Activated CD4-positive, alpha-beta memory T cell treated with anti-CD3 and anti-CD28 coated beads for 36 hours (primary cell): ENCODE measurements around the gene SUPT3H. TPM values are rescaled to one million over a fixed set of nuclear protein-coding genes. Genes with fewer than 3 reads are reported as not detected.

Source experiments
- CTCF ChIA-PET: fragments of 350-600 bp; sonication (Branson Sonifier 250); formaldehyde crosslinking; loops from one replicate; lab custom pipeline; 2021; ENCODE audit warnings: antibody characterized with exemption, inconsistent platforms; lab: Charles Lee
- POLR2A ChIA-PET: fragments of 350-600 bp; sonication (Branson Sonifier 250); formaldehyde crosslinking; loops from one replicate; lab custom pipeline; 2021; ENCODE audit warnings: antibody characterized with exemption; lab: Charles Lee
- DNase-seq: peaks from one replicate; pipeline ENCODE4 v3.0.0-alpha.2; 2020
- H3K27ac Mint-ChIP-seq: one replicate; pipeline ENCODE4 v1.8.0; 2021; ENCODE audit warnings: mixed read lengths
- H3K27me3 Mint-ChIP-seq: one replicate; pipeline ENCODE4 v1.8.0; 2021; ENCODE audit warnings: mixed read lengths
- H3K36me3 Mint-ChIP-seq: one replicate; pipeline ENCODE4 v1.8.0; 2021; ENCODE audit warnings: mixed read lengths
- H3K4me1 Mint-ChIP-seq: one replicate; pipeline ENCODE4 v1.8.0; 2021; ENCODE audit warnings: low read depth, mixed read lengths
- H3K4me3 Mint-ChIP-seq: one replicate; pipeline ENCODE4 v1.8.0; 2021; ENCODE audit warnings: mild to moderate bottlenecking, mixed read lengths
- H3K9me3 Mint-ChIP-seq: one replicate; pipeline ENCODE4 v1.8.0; 2021; ENCODE audit warnings: mixed read lengths
- intact Hi-C: fragments of 100-400 bp; cut with micrococcal nuclease; formaldehyde crosslinking; loops from one replicate; pipeline ENCODE4 v1.15.1; 2023
- total RNA-seq, 2 experiments: library from RNA; stranded (reverse); gene quantifications; one replicate each; pipeline ENCODE4 v1.2.3, GENCODE V29; 2021

Gene SUPT3H
- total RNA-seq, 2 experiments from 2014 or later, result 17.4 to 18.2 TPM

DNA sequence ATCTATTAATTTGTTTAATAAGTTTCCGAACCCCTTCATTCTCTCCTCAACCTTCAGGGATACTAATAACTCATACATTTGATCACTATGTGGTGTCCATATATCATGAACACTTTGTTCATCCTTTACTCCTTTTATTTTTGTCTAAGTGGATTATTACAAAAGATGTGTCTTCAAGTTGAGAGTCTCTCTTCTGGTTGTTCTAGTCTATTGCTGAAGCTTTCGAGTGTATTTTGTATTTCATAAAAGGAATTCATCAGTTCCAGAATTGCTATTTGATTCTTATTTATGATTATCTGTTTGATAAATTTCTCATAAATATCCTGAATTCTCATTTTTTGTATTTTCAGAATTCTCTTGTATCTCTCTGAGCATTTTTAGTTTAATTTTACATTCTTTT, 146.1 kb downstream of the SUPT3H start:
- no peaks in the 10 kb centered on the region for H3K4me1 Mint-ChIP-seq
- intact Hi-C loops, result no loop called here
- H3K9me3 Mint-ChIP-seq, result peaks cover 31% of the 10 kb centered on the region
- no peak for DNase-seq
- ChIA-PET POLR2A (no interaction called here), CTCF (no interaction called here)
- H3K27ac Mint-ChIP-seq, result no peak overlapping the region
- no peaks in the 10 kb centered on the region for H3K27me3 Mint-ChIP-seq
- H3K4me3 Mint-ChIP-seq, result no peak overlapping the region
- H3K36me3 Mint-ChIP-seq, result peaks cover 17% of the 10 kb centered on the region

DNA sequence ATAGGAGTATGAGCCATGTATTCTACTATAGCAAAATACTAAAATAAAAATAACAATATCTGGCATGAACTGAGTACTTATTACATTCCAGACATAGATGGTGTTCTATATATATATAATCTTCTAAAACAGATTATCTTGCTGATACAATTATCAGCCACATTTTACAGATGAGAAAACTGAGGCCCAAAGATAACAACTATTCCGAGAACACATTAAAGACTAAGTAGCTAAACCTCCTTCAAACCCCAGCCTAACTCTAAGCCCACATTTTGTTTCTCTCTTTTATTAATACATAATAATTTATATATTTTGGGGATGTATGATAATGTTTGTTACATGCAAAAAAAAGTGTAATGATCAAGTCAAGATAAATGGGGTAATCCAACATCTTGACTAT, 148.3 kb downstream of the SUPT3H start:
- CTCF ChIA-PET, result no interaction called here
- H3K9me3 Mint-ChIP-seq, result peaks cover 31% of the 10 kb centered on the region

DNA sequence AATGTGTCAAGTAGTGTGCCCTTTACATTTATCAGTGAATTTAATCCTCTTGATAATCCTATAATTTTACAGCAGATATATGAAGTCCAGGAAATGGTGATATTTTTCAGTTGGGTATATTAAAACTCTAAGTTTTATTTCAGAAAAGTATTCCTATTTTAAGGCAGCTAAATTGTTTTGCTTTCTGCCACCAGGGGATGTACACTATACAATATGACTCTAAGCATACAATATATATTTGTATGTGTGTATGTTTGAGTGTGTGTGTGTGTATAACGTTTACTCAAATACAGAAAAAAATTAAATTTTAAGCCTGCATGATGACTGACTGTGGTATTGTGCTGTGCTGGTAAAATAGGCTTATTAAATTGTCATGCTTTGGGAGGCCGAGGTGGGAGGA, 151.7 kb downstream of the SUPT3H start:
- Mint-ChIP-seq H3K4me3 (no peak overlapping the region), H3K27ac (no peak overlapping the region), H3K36me3 (peaks cover 2% of the 10 kb centered on the region), H3K27me3 (no peaks in the 10 kb centered on the region), H3K4me1 (no peaks in the 10 kb centered on the region), H3K9me3 (peaks cover 6% of the 10 kb centered on the region)
- ChIA-PET CTCF (no interaction called here), POLR2A (no interaction called here)
- no peak for DNase-seq
- intact Hi-C loops, result no loop called here

More for the DNA sequence above, 148.3 kb downstream of the SUPT3H start:
- Mint-ChIP-seq H3K27ac (no peak overlapping the region), H3K36me3 (peaks cover 17% of the 10 kb centered on the region), H3K4me3 (no peak overlapping the region), H3K27me3 (no peaks in the 10 kb centered on the region), H3K4me1 (no peaks in the 10 kb centered on the region)
- POLR2A ChIA-PET, result no interaction called here
- intact Hi-C loops, result no loop called here
- DNase-seq, result no peak

DNA sequence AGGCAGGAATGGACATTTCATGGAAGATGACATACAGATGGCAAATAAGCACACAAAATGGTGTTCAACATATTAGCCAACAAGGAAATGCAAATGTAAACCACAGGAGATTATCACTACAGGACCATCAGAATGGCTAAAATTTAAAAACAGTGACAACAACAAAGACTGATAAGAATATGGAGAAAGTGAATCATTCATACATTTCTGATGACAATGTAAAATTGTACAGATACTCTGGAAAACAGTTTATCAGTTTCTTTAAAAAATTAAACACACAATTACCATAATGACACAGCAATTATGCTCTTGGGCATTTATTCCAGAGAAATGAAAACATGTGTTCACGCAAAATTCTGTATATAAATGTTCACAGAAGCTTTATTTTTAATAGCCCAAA, 155.4 kb downstream of the SUPT3H start:
- Mint-ChIP-seq H3K9me3 (no peaks in the 10 kb centered on the region), H3K27ac (no peak overlapping the region), H3K36me3 (no peaks in the 10 kb centered on the region), H3K27me3 (no peaks in the 10 kb centered on the region), H3K4me1 (no peaks in the 10 kb centered on the region), H3K4me3 (no peak overlapping the region)
- POLR2A ChIA-PET, result no interaction called here
- CTCF ChIA-PET, result no interaction called here
- DNase-seq, result no peak
- intact Hi-C loops, result no loop called here

DNA sequence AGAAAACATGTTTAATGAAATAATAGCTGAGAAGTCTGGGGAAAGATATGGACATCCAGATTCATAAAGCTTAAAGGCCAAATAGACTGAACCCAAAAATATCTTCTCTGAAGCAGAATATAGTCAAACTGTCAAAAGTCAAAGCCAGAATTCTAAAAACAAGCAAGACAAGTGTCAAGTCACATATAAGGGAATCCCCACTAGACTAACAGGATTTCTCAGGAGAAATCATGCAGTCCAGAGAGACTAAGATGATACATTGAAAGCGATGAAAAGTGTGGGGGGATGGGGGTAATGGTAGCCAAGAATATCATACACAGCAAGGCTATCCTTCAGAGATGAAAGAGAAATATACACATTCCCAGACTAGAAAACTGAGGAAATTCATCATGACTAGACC, 162.0 kb downstream of the SUPT3H start:
- intact Hi-C loops, result no loop called here
- no peak for DNase-seq
- Mint-ChIP-seq H3K36me3 (peaks cover 10% of the 10 kb centered on the region), H3K27ac (no peak overlapping the region), H3K9me3 (peaks cover 14% of the 10 kb centered on the region), H3K4me3 (no peak overlapping the region), H3K27me3 (no peaks in the 10 kb centered on the region), H3K4me1 (peaks cover 4% of the 10 kb centered on the region)
- ChIA-PET CTCF (no interaction called here), POLR2A (no interaction called here)

DNA sequence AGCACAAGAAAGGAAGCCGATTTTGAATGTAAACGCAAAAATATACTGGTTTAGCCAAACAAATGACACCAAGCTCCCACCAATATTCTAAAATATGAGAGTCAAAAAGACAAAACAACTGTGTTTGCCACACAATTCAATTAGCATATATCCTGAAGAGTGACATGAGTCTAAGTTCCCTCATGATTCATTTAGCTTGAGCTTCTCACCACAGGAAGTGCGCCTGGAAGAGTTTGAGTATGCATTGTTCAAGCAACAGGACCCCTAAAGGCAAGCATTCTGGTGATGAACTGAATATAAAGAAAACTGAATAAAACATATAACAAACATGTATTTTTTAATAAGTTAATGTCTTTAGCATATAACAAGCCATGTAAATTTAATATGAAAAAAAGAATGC, 164.8 kb downstream of the SUPT3H start:
- H3K4me3 Mint-ChIP-seq, result no peak overlapping the region
- H3K36me3 Mint-ChIP-seq, result peaks cover 22% of the 10 kb centered on the region
- no peaks in the 10 kb centered on the region for H3K27me3 Mint-ChIP-seq
- H3K4me1 Mint-ChIP-seq, result peaks cover 5% of the 10 kb centered on the region
- POLR2A ChIA-PET, result no interaction called here
- CTCF ChIA-PET, result no interaction called here
- peaks cover 31% of the 10 kb centered on the region for H3K9me3 Mint-ChIP-seq
- no peak overlapping the region for H3K27ac Mint-ChIP-seq
- intact Hi-C loops, result no loop called here
- DNase-seq, result no peak

DNA sequence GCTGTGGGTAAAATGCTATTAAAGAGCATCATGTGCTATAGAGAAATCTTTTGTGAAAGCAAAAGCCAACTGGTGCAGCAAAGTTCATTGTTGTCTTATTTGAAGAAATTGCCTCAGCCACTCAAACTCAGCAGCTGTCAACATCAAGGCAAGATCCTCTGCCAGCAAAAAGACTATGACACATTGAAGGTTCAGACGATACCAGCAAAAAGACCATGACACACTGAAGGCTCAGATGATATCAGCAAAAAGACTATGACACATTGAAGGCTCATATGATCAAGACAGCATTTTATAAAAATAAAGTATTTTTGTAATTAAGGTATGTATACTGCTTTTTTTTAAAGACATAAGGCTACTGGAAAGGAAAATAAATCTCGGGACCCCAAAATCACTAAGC, 168.0 kb downstream of the SUPT3H start:
- no peak for DNase-seq
- intact Hi-C loops, result loop anchor here (5.0 kb wide), 1 partner anchor 42 kb away; no protein-coding TSS in a partner anchor
- POLR2A ChIA-PET, result no interaction called here
- peaks cover 14% of the 10 kb centered on the region for H3K36me3 Mint-ChIP-seq
- H3K27ac Mint-ChIP-seq, result no peak overlapping the region
- H3K27me3 Mint-ChIP-seq, result no peaks in the 10 kb centered on the region
- no peak overlapping the region for H3K4me3 Mint-ChIP-seq
- H3K9me3 Mint-ChIP-seq, result peaks cover 19% of the 10 kb centered on the region
- H3K4me1 Mint-ChIP-seq, result peaks cover 14% of the 10 kb centered on the region
- CTCF ChIA-PET, result no interaction called here

DNA sequence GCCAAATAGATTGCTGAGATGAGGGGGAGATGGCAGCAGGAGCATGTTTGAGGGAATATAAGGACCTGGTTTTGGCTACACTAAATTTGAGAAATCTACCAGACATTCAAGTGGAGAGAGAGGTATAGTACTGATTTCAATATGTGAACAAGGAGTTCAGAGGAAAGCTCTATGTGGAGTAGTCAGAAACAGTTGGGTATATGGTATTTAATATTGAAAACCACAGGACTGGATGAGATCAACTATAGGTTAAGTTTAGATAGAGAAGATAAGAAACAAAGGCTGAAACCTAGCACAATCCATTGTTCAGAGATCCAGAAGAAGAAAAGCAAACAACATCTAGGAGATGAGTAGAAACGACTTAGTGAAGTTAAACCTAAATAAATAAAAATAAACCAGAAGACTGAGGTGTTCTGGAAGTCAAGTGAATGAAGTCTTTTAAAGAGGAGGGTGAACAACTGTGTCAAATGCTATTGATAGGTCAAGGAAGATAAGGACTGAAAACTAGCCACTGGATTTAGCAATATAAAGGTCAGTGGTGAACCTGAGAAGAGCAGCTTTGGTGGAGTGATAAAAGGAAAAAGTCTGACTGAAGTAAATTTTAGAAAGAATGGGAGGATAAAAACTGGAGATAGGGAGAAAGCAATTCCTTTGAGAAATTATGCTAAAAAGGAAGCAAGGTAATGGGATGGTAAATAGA, 170.8 kb downstream of the SUPT3H start:
- no peaks in the 10 kb centered on the region for H3K27me3 Mint-ChIP-seq
- DNase-seq, result no peak
- peaks cover 18% of the 10 kb centered on the region for H3K9me3 Mint-ChIP-seq
- peaks cover 14% of the 10 kb centered on the region for H3K36me3 Mint-ChIP-seq
- intact Hi-C loops, result loop anchor here (5.0 kb wide), 1 partner anchor 40 kb away; no protein-coding TSS in a partner anchor
- peaks cover 11% of the 10 kb centered on the region for H3K4me1 Mint-ChIP-seq
- ChIA-PET CTCF (interaction anchor here (0.7 kb wide), 1 partner anchor 288 kb away, joined by 3 read pairs; no protein-coding TSS in a partner anchor), POLR2A (no interaction called here)
- no peak overlapping the region for H3K27ac Mint-ChIP-seq
- H3K4me3 Mint-ChIP-seq, result no peak overlapping the region

DNA sequence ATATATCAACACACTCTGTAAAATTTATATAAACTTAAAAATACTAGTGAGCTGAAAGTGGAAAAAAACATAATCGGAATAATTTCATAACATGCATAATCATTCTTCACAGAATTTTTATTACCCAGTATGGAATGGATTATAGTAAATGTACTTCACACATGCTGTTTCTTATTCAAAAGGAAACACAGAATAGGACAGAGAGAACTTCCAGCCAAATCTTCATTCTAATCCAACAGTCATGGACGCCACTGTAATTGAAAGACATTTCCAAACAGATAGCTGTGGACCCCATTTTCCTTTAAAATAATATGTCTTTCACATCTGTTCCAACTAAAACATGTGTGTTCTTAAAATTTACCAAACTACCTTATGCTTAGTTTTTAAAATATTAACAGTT, 176.2 kb downstream of the SUPT3H start:
- no peak overlapping the region for H3K27ac Mint-ChIP-seq
- ChIA-PET POLR2A (no interaction called here), CTCF (no interaction called here)
- H3K36me3 Mint-ChIP-seq, result no peaks in the 10 kb centered on the region
- H3K4me3 Mint-ChIP-seq, result no peak overlapping the region
- DNase-seq, result no peak
- H3K27me3 Mint-ChIP-seq, result no peaks in the 10 kb centered on the region
- H3K9me3 Mint-ChIP-seq, result no peaks in the 10 kb centered on the region
- intact Hi-C loops, result no loop called here
- H3K4me1 Mint-ChIP-seq, result peaks cover under 1% of the 10 kb centered on the region

DNA sequence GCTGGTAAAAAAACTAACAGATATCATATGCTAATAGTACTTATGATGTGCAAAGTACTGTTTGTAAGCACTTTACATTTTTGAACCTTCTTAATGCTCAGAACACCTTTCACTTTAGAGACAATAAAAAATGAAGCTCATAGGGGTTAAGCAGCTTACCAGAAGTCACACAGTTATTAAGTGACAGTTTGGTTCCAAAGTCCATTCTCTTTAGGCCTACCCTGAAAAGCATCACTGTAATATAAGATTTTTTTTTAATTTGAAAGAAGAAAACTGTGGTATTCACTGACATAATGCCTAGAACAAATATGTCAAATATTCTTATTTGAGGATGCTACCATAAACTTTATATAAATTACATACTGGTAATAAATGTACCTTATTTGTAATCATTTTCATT, 177.2 kb downstream of the SUPT3H start:
- CTCF ChIA-PET, result no interaction called here
- Mint-ChIP-seq H3K27ac (no peak overlapping the region), H3K4me3 (no peak overlapping the region), H3K27me3 (no peaks in the 10 kb centered on the region), H3K9me3 (no peaks in the 10 kb centered on the region), H3K4me1 (peaks cover 2% of the 10 kb centered on the region), H3K36me3 (no peaks in the 10 kb centered on the region)
- intact Hi-C loops, result no loop called here
- no peak for DNase-seq
- POLR2A ChIA-PET, result no interaction called here

DNA sequence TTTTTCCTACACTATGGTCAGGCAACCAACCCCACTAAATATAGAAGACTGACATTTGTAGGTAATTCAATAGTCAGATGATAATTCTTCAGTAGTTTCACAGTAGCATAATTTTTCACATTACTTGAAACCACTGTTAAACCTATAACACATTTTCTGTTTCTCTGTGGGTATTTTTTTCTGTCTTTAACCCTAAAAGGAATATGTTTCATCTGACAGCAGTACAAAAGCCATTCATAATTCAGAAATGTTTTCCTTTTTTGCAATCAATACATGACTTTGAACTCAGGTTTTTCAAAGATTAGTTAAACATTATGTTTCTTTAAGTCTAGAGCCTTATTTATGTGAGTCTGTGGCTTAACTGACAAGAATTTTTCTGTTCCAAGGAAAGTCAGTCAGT, 178.2 kb downstream of the SUPT3H start:
- no peaks in the 10 kb centered on the region for H3K27me3 Mint-ChIP-seq
- intact Hi-C loops, result no loop called here
- H3K27ac Mint-ChIP-seq, result no peak overlapping the region
- H3K4me1 Mint-ChIP-seq, result peaks cover 7% of the 10 kb centered on the region
- no peak overlapping the region for H3K4me3 Mint-ChIP-seq
- no peaks in the 10 kb centered on the region for H3K9me3 Mint-ChIP-seq
- no peak for DNase-seq
- ChIA-PET POLR2A (no interaction called here), CTCF (interaction anchor here (0.7 to 1.4 kb wide), 2 partner anchors 247 to 723 kb away, joined by 3 read pairs; no protein-coding TSS in a partner anchor)
- H3K36me3 Mint-ChIP-seq, result no peaks in the 10 kb centered on the region

DNA sequence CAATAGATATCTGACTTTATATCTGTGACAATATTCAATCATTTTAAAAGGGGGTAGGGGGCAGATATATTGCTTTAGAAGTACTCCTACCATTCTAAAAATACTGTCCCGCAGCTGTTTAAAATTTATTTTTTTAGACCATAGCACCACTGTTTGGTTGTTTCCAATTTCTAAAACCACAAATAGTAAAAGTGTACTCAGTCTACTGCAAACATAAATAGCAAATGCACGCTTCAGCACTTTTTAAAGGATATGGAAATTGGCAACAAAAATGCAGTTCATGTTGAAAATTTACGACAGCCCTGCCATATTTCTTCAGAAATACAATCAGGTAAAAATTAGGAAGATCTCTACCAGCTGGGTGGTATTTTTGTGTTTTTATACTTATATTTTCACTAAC, 181.6 kb downstream of the SUPT3H start:
- POLR2A ChIA-PET, result no interaction called here
- no peaks in the 10 kb centered on the region for H3K27me3 Mint-ChIP-seq

DNA sequence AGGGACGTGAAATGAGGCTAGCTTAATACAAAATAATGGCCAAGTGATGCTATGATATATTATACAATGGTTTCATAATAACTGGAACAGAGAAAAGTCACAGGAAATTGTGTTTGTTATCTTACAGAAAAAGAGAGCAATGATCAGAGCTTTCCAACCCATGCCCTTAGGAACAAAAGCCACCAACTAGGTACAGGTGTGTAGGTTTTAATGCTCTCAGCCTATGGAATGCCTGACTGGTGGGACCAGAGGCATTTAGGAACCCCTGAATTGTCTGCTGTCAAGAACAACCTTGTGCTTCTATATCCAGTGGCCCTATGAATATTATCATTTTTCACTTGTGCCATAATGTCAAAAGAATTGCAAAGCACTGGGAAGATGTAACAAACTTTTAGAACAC, 182.6 kb downstream of the SUPT3H start:
- no peak overlapping the region for H3K27ac Mint-ChIP-seq
- no peak overlapping the region for H3K4me3 Mint-ChIP-seq
- no peaks in the 10 kb centered on the region for H3K36me3 Mint-ChIP-seq
- H3K4me1 Mint-ChIP-seq, result peaks cover 7% of the 10 kb centered on the region
- H3K9me3 Mint-ChIP-seq, result no peaks in the 10 kb centered on the region
- H3K27me3 Mint-ChIP-seq, result no peaks in the 10 kb centered on the region
- CTCF ChIA-PET, result no interaction called here
- intact Hi-C loops, result no loop called here
- DNase-seq, result no peak
- POLR2A ChIA-PET, result no interaction called here

More for the DNA sequence above, 181.6 kb downstream of the SUPT3H start:
- Mint-ChIP-seq H3K4me1 (peaks cover 7% of the 10 kb centered on the region), H3K4me3 (no peak overlapping the region), H3K9me3 (no peaks in the 10 kb centered on the region), H3K27ac (no peak overlapping the region), H3K36me3 (no peaks in the 10 kb centered on the region)
- CTCF ChIA-PET, result no interaction called here
- intact Hi-C loops, result no loop called here
- no peak for DNase-seq
